ENCODE results near the gene LAG3. TPM values are rescaled to one million over a fixed set of nuclear protein-coding genes. Genes with fewer than 3 reads are reported as not detected.

LAG3 gene
- polyA plus RNA-seq (2011; rRNA removed) = 0.56 and 0.66 TPM in 2 replicates
- 0.93 and 1.2 TPM in 2 replicates for polyA plus RNA-seq (2012; cell fraction: cytosol; rRNA removed)
- polyA plus RNA-seq (2012; cell fraction: nucleus; rRNA removed) = 9.8 and 10.8 TPM in 2 replicates
- 1.6 to 2.3 TPM (median 1.7 TPM) in 3 replicates for polyA plus RNA-seq (2017; fragmentation: RNase III; extraction: RNeasy Plus Mini Kit Qiagen cat#74134 plus additional on column Dnase treatment)
- 0.19 and 0.95 TPM in 2 replicates for polyA minus RNA-seq (2011; rRNA and poly(A)+ RNA removed)

- ATAC-seq (peak in 1 of 2 experiments; percentile 3; a peak in 1 of 6 replicates), DNase-seq (ENCODE audit: low read depth in 1 of 2, low spot score in 1 of 2) (no peak), FAIRE-seq (no peak)
- Histone ChIP-seq H3K4me2 (peak within 1 kb of the TSS; percentile 26; the same call in 1 of the 3 replicates), H3K9me3 (no peaks in the 10 kb centered on the region), H3K4me1 (peaks cover 49% of the 10 kb centered on the region), H3K27ac (peak within 1 kb of the TSS in 1 of 2 experiments; percentile 7; a peak in 2 of 6 replicates), H3K4me3 (no peak within 1 kb of the TSS)
- no peak for TF ChIP-seq KDM5A (IDR thresholded peaks at IDR 0.05)
- TF ChIP-seq FOXS1 (CRISPR knock-in tag; IDR thresholded peaks at IDR 0.05) = no peak
- no peak for TF ChIP-seq EHF (CRISPR knock-in tag; IDR thresholded peaks at IDR 0.05)
- TF ChIP-seq ESRRA (IDR thresholded peaks at IDR 0.05; ENCODE audit: borderline replicate concordance, low read length) = no peak
- TF ChIP-seq ZSCAN20 (CRISPR knock-in tag; IDR thresholded peaks at IDR 0.05) = no peak
- TF ChIP-seq MYC (IDR thresholded peaks at IDR 0.05; ENCODE audit: borderline replicate concordance, low read length) = no peak
- no peak for TF ChIP-seq REST (IDR thresholded peaks at IDR 0.05)
- no peak for TF ChIP-seq GATA3 (IDR thresholded peaks at IDR 0.05; ENCODE audit: borderline replicate concordance)
- TF ChIP-seq JUNB (IDR thresholded peaks at IDR 0.05) = no peak
- no peak for TF ChIP-seq ZFP36 (IDR thresholded peaks at IDR 0.05; ENCODE audit: borderline replicate concordance, partially characterized antibody)
- TF ChIP-seq FOSB (CRISPR knock-in tag; IDR thresholded peaks at IDR 0.05) = no peak
- no peak for TF ChIP-seq HOXB13 (CRISPR knock-in tag; IDR thresholded peaks at IDR 0.05; ENCODE audit: low read depth)
- no peak for TF ChIP-seq KDM1A (IDR thresholded peaks at IDR 0.05; ENCODE audit: low read depth)
- no peak for TF ChIP-seq TP53 (CRISPR knock-in tag; IDR thresholded peaks at IDR 0.05)
- no peak for TF ChIP-seq CBX8 (IDR thresholded peaks at IDR 0.05)
- TF ChIP-seq ZNF302 (CRISPR knock-in tag; IDR thresholded peaks at IDR 0.05) = no peak
- CTCF ChIA-PET = interaction anchor here (1.3 to 26.0 kb wide), 5 partner anchors 10 to 218 kb away, joined by 4 to 670 read pairs (median 10); partner anchors contain the start of genes CD4 and MLF2
- POLR2A ChIA-PET = no interaction called here
- WGBS (ENCODE audit: missing lambda C conversion rate) = 68% methylated on average over 9 of the region's 15 CpGs
Measured at GRCh38 chr12:6772331-6772695, at the start of gene LAG3. Gene LAG3, plus strand, starts transcription at chr12:6772520. Its CDS starts 333 bp downstream, at chr12:6772853.

- FAIRE-seq = no peak
- TF ChIP-seq MAX (IDR thresholded peaks at IDR 0.05) = no peak
- H3K4me2 ChIP-seq = peak overlapping the region; percentile 61
- no peak for ATAC-seq
- 78% methylated on average over 3 of the region's 3 CpGs for WGBS (ENCODE audit: missing lambda C conversion rate)
- H3K4me1 ChIP-seq = peaks cover 13% of the 10 kb centered on the region
- H3K9me3 ChIP-seq = no peaks in the 10 kb centered on the region
- H3K4me3 ChIP-seq = peak overlapping the region; percentile 61; the same call in 2 of the 3 replicates
- POLR2A ChIA-PET = interaction anchor here (0.6 to 3.0 kb wide), 12 partner anchors 11 to 221 kb away, joined by 4 to 86 read pairs (median 8); partner anchors contain the start of genes C12orf57, MLF2, NOP2 and PTMS
- CTCF ChIA-PET = interaction anchor here (1.0 to 7.6 kb wide), 9 partner anchors 8 to 320 kb away, joined by 3 to 52 read pairs (median 4); partner anchors contain the start of genes MLF2 and ZNF384
- DNase-seq (ENCODE audit: low read depth in 1 of 2, low spot score in 1 of 2) = no peak
- H3K27ac ChIP-seq = peak overlapping the region in 1 of 2 experiments; percentile 89; a peak in 2 of 6 replicates
Measured at GRCh38 chr12:6722863-6723262, 49.5 kb upstream of the LAG3 start.

GRCh38 chr12:6723607-6724408 lies 48.5 kb upstream of the LAG3 start, which contains the start of gene COPS7A:
Gene COPS7A, plus strand, starts transcription at chr12:6724046. Its CDS starts 611 bp downstream, at chr12:6724657.
- Histone ChIP-seq H3K4me2 (peak within 1 kb of the TSS; percentile 94), H3K4me3 (peak within 1 kb of the TSS; percentile 61), H3K4me1 (peaks cover 13% of the 10 kb centered on the region), H3K9me3 (no peaks in the 10 kb centered on the region), H3K27ac (peak within 1 kb of the TSS; percentile 86 to 89)
- WGBS (ENCODE audit: missing lambda C conversion rate) = 2% methylated on average over 34 of the region's 49 CpGs
- ChIA-PET CTCF (interaction anchor here (0.9 to 7.6 kb wide), 17 partner anchors 9 to 319 kb away, joined by 3 to 52 read pairs (median 4); partner anchors contain the start of genes MLF2, SPSB2 and ZNF384), POLR2A (interaction anchor here (0.6 to 3.0 kb wide), 32 partner anchors 9 to 253 kb away, joined by 3 to 86 read pairs (median 4); partner anchors contain the start of genes C12orf57, GAPDH, MLF2 and NOP2)
- FAIRE-seq (peak; percentile 81), ATAC-seq (peak; percentile 98), DNase-seq (ENCODE audit: low read depth in 1 of 2, low spot score in 1 of 2) (peak; percentile 99)
- TF ChIP-seq KDM5A (IDR thresholded peaks at IDR 0.05) = 0 out of 2 replicates have a peak, but pooled peaks have one; percentile 30
- peak; percentile 92 for TF ChIP-seq POLR2A (IDR thresholded peaks at IDR 0.05; ENCODE audit: low read length)
- TF ChIP-seq GATA3 (IDR thresholded peaks at IDR 0.05; ENCODE audit: borderline replicate concordance) = peak; percentile 58; the same call in 1 of the 2 replicates
- TF ChIP-seq ATOH8 (CRISPR knock-in tag; IDR thresholded peaks at IDR 0.05; ENCODE audit: low read depth) = peak; percentile 71; the same call in 1 of the 2 replicates
- no peak for TF ChIP-seq ESRRA (IDR thresholded peaks at IDR 0.05; ENCODE audit: borderline replicate concordance, low read length)
- TF ChIP-seq EHF (CRISPR knock-in tag; IDR thresholded peaks at IDR 0.05) = peak; percentile 74; the same call in 1 of the 2 replicates
- peak; percentile 70; the same call in 1 of the 2 replicates for TF ChIP-seq ZNF302 (CRISPR knock-in tag; IDR thresholded peaks at IDR 0.05)
- no peak for TF ChIP-seq RAD21 (conservative IDR thresholded peaks at IDR 0.05 in 1 of 2, IDR thresholded peaks at IDR 0.05 in 1 of 2)
- TF ChIP-seq KDM1A (IDR thresholded peaks at IDR 0.05; ENCODE audit: low read depth) = peak; percentile 53; the same call in 1 of the 2 replicates
- no peak for TF ChIP-seq HEYL (CRISPR knock-in tag; IDR thresholded peaks at IDR 0.05)
- 0 out of 2 replicates have a peak, but pooled peaks have one; percentile 56 for TF ChIP-seq TP53 (CRISPR knock-in tag; IDR thresholded peaks at IDR 0.05)
- no peak for TF ChIP-seq SREBF2 (IDR thresholded peaks at IDR 0.05)
- TF ChIP-seq BCL3 (IDR thresholded peaks at IDR 0.05) = peak; percentile 46; the same call in 2 of the 3 replicates
- TF ChIP-seq HOXB5 (CRISPR knock-in tag; IDR thresholded peaks at IDR 0.05) = no peak; the same call in 1 of the 2 replicates
